NT2/D1 (cell line): Measurements from ENCODE around the gene BHMT2.

Experiments used
- SUZ12 ChIP-seq: IDR thresholded peaks from 2 replicates; pipeline ENCODE4 v1.6.1; 2011; ENCODE audit not compliant: insufficient read length, insufficient read depth; ENCODE audit errors: extremely low read depth
- YY1 ChIP-seq: IDR thresholded peaks from 2 replicates; pipeline ENCODE4 v1.6.1; 2011; ENCODE audit not compliant: insufficient read length, insufficient read depth
- ZNF274 ChIP-seq: IDR thresholded peaks from 2 replicates; pipeline ENCODE4 v1.6.1; 2011; ENCODE audit warnings: mild to moderate bottlenecking, low read depth, low read length

DNA sequence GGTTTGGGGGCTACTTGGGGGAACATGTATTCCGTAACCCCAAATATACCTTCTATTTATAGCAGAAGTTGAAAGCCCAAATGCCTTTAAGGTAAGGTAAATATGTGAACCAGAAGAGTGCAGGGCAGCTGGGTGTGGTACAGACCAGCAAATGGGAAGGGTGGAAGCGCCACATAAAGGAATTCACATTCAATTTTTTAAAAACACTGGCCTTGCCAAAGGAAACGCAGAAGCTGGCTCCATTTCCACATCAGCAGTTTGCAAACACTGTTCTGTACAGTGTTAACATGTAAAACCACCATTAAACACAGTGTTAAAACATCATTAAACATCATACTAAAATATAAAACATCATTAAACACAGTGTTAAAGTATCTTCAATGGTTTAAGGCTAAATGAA lies 38.5 kb downstream of the BHMT2 start:
- TF ChIP-seq SUZ12 (no peak), YY1 (no peak), ZNF274 (no peak)
